A549 (cell line): ENCODE results near the gene NSMCE1.

Experiments
- BHLHE40 ChIP-seq: IDR thresholded peaks from 2 replicates; pipeline ENCODE4 v1.6.1; 2012; ENCODE audit warnings: low read depth, low read length, inconsistent platforms
- ESRRA ChIP-seq: fragments of 150-350 bp; IDR thresholded peaks from 2 replicates; pipeline ENCODE4 v1.6.1; 2014; ENCODE audit warnings: mild to moderate bottlenecking, low read length, borderline replicate concordance
- JUN ChIP-seq, 2 experiments: fragments of >200 bp; sonication (Bioruptor Twin); formaldehyde crosslinking; IDR thresholded peaks; 2 replicates in 1 of 2; 3 replicates in 1 of 2; pipeline ENCODE4 v1.6.1; 2016 to 2017
- MAZ ChIP-seq: fragments of 150-350 bp; IDR thresholded peaks from 2 replicates; pipeline ENCODE4 v1.6.1; 2014; ENCODE audit warnings: antibody characterized with exemption, low read depth, low read length, borderline replicate concordance
- RFX5 ChIP-seq: fragments of 450-650 bp; IDR thresholded peaks from 2 replicates; pipeline ENCODE4 v1.7.1; 2014; ENCODE audit warnings: antibody characterized with exemption, mild to moderate bottlenecking, moderate library complexity
- ZNF302 ChIP-seq: fragments of 250-450 bp; sonication (Bioruptor Pico); IDR thresholded peaks from 2 replicates; pipeline ENCODE4 v1.9.0; 2021; ENCODE audit warnings: inconsistent platforms, mild to moderate bottlenecking, moderate library complexity
- ZSCAN20 ChIP-seq: fragments of 250-450 bp; sonication (Bioruptor Pico); IDR thresholded peaks from 2 replicates; pipeline ENCODE4 v1.8.0; 2022; ENCODE audit warnings: mild to moderate bottlenecking, moderate library complexity
- TF ChIP-seq, protein P1 (sequence below): fragments of >200 bp; sonication (Bioruptor Twin); formaldehyde crosslinking; IDR thresholded peaks from 3 replicates; pipeline ENCODE4 v1.5.1; 2016
- TF ChIP-seq, protein P2 (sequence below): fragments of 450-650 bp; IDR thresholded peaks from 2 replicates; pipeline ENCODE4 v1.6.1; 2014; ENCODE audit warnings: antibody characterized with exemption

- TF ChIP-seq RFX5, result no peak
- TF ChIP-seq, protein P1, sequence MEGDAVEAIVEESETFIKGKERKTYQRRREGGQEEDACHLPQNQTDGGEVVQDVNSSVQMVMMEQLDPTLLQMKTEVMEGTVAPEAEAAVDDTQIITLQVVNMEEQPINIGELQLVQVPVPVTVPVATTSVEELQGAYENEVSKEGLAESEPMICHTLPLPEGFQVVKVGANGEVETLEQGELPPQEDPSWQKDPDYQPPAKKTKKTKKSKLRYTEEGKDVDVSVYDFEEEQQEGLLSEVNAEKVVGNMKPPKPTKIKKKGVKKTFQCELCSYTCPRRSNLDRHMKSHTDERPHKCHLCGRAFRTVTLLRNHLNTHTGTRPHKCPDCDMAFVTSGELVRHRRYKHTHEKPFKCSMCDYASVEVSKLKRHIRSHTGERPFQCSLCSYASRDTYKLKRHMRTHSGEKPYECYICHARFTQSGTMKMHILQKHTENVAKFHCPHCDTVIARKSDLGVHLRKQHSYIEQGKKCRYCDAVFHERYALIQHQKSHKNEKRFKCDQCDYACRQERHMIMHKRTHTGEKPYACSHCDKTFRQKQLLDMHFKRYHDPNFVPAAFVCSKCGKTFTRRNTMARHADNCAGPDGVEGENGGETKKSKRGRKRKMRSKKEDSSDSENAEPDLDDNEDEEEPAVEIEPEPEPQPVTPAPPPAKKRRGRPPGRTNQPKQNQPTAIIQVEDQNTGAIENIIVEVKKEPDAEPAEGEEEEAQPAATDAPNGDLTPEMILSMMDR, result no peak
- no peak for TF ChIP-seq ZNF302
- TF ChIP-seq MAZ, result no peak
- no peak for TF ChIP-seq BHLHE40
- TF ChIP-seq ESRRA, result no peak
- TF ChIP-seq, protein P2, sequence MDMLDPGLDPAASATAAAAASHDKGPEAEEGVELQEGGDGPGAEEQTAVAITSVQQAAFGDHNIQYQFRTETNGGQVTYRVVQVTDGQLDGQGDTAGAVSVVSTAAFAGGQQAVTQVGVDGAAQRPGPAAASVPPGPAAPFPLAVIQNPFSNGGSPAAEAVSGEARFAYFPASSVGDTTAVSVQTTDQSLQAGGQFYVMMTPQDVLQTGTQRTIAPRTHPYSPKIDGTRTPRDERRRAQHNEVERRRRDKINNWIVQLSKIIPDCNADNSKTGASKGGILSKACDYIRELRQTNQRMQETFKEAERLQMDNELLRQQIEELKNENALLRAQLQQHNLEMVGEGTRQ, result no peak
- TF ChIP-seq ZSCAN20 (CRISPR knock-in tag), result no peak
- TF ChIP-seq JUN (IDR thresholded peaks at IDR 0.05), result no peak
These were observed 44.3 kb downstream of the NSMCE1 start for GRCh38 chr16:27224271-27224737.
